ENCODE measurements around the gene ITCH.
"Not testable (repeated sequence)": the region's sequence is repeated elsewhere in the genome, so short reads cannot be mapped to it uniquely, and the experiment has no call there.

Gene ITCH

DNA sequence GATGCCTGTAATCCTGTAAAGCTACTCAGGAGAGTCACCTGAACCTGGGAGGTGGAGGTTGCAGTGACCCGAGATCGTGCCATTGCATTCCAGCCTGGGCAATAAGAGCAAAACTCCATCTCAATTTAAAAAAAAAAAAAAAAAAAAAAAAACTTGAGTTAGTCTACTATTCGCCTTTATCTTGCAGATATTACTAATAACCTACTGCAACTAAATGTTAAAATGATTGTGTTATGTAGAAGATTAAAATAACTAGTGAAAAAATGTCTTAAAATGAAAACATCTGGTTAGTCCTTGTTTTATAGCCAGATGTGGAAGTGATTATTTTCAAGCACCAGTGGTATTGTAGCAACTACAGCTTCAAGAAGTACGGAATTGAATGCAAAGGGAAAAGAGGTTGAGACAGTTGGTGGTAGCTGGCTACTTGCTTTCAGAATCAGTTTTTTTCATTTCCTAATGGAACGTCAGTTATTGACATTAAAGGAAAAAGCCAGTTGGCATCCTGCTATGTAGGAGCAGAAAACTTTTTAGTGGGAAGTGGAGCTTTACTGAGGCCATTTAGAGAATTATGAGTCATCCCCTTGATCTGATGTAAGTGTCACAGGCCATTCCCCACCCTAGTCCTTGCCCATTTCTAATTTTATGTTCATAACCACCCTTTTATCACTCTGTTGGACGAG lies 109.3 kb downstream of the ITCH start:
- TF ChIP-seq, protein P1, sequence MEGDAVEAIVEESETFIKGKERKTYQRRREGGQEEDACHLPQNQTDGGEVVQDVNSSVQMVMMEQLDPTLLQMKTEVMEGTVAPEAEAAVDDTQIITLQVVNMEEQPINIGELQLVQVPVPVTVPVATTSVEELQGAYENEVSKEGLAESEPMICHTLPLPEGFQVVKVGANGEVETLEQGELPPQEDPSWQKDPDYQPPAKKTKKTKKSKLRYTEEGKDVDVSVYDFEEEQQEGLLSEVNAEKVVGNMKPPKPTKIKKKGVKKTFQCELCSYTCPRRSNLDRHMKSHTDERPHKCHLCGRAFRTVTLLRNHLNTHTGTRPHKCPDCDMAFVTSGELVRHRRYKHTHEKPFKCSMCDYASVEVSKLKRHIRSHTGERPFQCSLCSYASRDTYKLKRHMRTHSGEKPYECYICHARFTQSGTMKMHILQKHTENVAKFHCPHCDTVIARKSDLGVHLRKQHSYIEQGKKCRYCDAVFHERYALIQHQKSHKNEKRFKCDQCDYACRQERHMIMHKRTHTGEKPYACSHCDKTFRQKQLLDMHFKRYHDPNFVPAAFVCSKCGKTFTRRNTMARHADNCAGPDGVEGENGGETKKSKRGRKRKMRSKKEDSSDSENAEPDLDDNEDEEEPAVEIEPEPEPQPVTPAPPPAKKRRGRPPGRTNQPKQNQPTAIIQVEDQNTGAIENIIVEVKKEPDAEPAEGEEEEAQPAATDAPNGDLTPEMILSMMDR (IDR thresholded peaks at IDR 0.05; ENCODE audit: insufficient read depth, low read depth, low read length, missing control alignments) = no peak
- no peak overlapping the region for H3K4me3 ChIP-seq (ENCODE audit: low read depth, low read length)
- no peak for DNase-seq (ENCODE audit: low read depth)

DNA sequence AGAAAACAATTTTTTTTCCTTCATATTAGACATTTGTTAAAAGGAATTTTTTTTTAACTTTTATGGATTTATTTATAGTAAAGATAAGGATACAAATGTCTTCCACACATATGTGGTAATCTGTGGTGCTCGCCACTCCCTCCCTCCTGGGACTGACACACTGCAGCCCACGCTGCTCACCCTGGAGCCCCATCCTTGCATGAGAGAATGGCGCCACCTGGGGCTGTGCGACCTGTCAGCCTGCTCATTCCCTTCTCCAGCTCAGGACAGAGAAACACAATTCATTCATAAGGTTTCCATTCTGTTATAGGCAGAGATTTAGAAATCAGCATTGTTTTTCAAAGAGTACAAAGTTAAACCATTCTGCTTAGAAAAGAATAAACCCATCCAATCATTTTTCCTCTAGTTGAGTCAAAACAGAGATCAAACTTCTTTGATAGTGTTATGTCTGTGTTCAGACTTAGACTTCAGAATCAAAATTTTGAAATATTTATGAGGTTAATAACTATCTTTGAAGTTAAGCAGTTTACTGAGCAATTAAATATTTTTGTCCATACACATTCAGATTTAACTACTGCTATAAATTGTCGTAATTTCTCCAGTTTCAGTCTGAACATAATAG lies 110.3 kb downstream of the ITCH start:
- DNase-seq (ENCODE audit: low read depth) = peak; percentile 43
- TF ChIP-seq, protein P1 (IDR thresholded peaks at IDR 0.05; ENCODE audit: insufficient read depth, low read depth, low read length, missing control alignments) = peak; percentile 29
- no peak overlapping the region for H3K4me3 ChIP-seq (ENCODE audit: low read depth, low read length)

DNA sequence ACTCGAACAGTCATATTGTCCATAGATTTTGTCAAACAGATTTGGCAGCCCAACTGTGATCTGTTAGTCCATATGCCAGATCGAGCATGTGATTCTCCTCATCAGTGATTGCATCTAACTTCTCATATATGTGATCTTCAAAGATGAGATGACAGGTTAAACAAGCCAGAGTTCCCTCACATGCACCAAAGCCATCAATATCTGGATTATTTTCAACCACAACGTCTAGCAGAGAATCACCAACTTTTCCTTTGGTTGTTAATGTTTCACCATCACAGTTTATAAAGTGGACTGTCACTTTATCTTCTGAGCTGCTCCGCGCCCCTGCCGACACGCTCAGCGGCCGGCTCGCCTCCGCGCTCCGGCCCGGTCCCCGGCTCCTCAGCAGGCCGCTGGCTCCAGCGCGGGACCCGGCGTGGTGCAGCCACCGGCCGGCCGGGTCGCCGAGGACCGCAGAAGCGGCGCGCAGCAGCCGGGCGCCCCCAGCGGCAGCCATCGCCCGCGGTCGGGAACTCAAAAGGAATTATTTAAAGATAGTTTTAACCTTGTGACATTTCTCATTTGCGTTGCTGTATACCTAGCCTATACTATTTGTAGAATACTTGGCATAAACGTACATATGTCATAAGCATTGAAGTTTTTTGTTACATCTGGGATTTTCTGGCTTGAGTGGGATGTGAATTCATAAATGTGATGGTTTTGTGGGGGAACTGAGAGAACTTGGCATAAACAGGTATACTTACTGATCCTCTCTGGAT lies 113.1 kb downstream of the ITCH start:
- H3K4me3 ChIP-seq (ENCODE audit: low read depth, low read length) = no peak overlapping the region
- TF ChIP-seq, protein P1 (IDR thresholded peaks at IDR 0.05; ENCODE audit: insufficient read depth, low read depth, low read length, missing control alignments) = peak; percentile 39
- DNase-seq (ENCODE audit: low read depth) = peak; percentile 40

DNA sequence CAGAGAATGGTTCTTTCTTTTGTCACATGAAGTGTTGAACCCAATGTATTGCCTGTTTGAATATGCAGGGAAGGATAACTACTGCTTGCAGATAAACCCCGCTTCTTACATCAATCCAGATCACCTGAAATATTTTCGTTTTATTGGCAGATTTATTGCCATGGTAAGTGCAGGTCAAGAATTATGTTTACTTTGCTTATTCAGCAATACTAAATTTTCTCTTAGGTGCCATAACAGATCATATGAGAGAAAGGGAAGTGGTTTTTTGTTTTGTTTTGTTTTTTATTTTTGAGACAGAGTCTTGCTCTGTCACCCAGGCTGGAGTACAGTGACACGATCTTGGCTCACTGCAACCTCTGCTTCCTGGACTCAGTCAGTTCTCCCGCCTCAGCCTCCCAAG lies 116.6 kb downstream of the ITCH start:
- TF ChIP-seq, protein P1 (IDR thresholded peaks at IDR 0.05; ENCODE audit: insufficient read depth, low read depth, low read length, missing control alignments) = no peak
- DNase-seq (ENCODE audit: low read depth) = no peak
- no peak overlapping the region for H3K4me3 ChIP-seq (ENCODE audit: low read depth, low read length)

DNA sequence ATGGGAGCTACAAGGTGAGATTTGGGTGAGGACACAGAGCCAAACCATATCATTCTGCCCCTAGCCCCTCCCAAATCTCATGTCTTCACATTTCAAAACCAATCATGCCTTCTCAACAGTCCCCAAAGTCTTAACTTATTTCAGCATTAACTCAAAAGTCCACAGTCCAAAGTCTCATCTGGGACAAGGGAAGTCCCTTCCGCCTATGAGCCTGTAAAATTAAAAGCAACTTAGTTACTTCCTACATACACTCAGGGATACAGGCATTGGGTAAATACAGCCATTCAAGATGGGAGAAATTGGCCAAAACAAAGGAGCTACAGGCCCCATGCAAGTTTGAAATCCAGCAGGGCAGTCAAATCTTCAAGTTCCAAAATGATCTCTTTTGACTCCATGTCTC lies 119.1 kb downstream of the ITCH start:
- DNase-seq (ENCODE audit: low read depth); H3K4me3 ChIP-seq (ENCODE audit: low read depth, low read length): not testable (repeated sequence)

DNA sequence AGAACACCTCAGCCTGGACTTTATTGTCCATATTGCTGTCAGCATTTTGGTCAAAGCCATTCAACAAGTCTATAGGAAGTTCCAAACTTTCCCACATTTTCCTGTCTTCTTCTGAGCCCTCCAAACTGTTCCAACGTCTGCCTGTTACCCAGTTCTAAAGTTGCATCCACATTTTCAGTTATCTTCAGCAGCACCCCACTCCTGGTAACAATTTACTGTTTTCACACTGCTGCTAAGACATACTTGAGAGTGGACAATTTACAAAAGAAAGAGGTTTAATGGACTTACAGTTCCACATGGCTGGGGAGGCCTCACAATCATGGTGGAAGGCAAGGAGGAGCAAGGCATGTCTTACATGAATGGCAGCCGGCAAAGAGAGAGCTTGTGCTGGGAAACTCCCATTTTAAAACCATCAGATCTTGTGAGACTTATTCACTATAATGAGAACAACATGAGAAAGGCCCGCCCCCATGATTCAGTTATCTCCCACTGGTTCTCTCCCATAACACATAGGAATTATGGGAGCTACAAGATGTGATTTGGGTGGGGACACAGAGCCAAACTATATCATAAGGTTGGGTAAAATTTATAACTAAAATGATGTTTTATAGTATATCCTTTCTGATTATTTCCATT lies 120.6 kb downstream of the ITCH start:
- DNase-seq (ENCODE audit: low read depth); H3K4me3 ChIP-seq (ENCODE audit: low read depth, low read length): not testable (repeated sequence)

DNA sequence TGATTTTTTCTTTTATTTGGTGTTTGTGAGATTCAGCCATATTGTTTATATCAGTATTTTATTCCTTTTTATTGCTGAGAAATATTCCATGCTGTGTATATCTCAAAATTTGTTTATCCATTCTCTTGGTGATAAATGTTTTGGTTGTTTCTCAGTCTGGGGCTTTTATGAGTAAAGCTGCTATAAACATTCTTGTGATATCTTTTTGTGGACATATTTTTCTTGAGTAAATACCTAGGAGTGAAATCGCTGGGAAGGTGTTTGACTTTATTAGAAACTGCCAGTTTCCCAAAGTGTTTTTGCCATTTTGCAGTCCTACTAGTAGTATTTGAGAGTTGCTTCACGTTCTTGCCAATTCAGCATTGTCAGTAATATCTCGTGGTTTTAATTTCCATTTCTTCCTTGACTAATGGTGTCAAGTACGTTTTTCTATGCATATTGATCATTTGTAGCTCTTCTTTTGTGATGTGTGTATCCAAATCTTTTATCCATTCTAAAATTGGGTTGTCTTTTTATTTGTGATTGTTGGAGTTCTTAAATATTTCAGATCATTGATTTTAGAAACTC lies 122.1 kb downstream of the ITCH start:
- DNase-seq (ENCODE audit: low read depth) = no peak
- no peak overlapping the region for H3K4me3 ChIP-seq (ENCODE audit: low read depth, low read length)
- TF ChIP-seq, protein P1 (IDR thresholded peaks at IDR 0.05; ENCODE audit: insufficient read depth, low read depth, low read length, missing control alignments) = no peak

Data from GM12865 (cell line).